HFF-Myc (cell line): ENCODE measurements around the gene FIGN.

Experiments used
- DNase-seq: peaks from one replicate; pipeline ENCODE4 v3.0.0-alpha.2; 2011; ENCODE audit warnings: low read depth; ENCODE audit errors: extremely low read depth
- H3K4me3 ChIP-seq: replicated peaks from 2 replicates; pipeline ENCODE4 v1.5.1; 2011; ENCODE audit warnings: low read depth, mild to moderate bottlenecking, control low read depth, low read length
- TF ChIP-seq, protein P1 (sequence below): IDR thresholded peaks from 2 replicates; pipeline ENCODE4 v1.5.1; 2012; ENCODE audit warnings: mild to moderate bottlenecking, low read depth, low read length, control low read depth; ENCODE audit errors: missing control alignments

The FIGN gene

DNA sequence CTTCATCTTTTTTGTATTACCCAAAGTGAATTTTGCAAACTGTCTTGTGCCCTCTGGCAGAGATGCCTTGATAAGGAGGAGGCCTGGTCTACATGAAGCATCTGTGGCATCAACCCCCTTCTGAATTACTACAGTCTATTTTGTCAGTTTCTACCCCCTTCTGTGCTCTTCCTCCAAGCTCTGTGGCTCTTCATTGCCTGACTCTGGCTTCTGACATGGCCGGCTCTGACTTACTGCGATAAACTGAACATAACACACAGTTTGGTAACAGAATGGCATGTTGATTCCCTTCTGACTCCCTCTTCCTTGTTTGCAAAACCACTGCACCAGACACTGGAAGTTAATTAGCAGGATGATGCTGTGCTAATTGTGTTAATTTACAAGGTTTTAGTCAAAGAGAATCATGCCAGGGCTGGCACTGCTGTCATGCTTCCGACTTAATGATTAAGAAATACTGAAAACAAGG is 122.5 kb downstream of the FIGN start:
- DNase-seq = no peak
- TF ChIP-seq, protein P1, sequence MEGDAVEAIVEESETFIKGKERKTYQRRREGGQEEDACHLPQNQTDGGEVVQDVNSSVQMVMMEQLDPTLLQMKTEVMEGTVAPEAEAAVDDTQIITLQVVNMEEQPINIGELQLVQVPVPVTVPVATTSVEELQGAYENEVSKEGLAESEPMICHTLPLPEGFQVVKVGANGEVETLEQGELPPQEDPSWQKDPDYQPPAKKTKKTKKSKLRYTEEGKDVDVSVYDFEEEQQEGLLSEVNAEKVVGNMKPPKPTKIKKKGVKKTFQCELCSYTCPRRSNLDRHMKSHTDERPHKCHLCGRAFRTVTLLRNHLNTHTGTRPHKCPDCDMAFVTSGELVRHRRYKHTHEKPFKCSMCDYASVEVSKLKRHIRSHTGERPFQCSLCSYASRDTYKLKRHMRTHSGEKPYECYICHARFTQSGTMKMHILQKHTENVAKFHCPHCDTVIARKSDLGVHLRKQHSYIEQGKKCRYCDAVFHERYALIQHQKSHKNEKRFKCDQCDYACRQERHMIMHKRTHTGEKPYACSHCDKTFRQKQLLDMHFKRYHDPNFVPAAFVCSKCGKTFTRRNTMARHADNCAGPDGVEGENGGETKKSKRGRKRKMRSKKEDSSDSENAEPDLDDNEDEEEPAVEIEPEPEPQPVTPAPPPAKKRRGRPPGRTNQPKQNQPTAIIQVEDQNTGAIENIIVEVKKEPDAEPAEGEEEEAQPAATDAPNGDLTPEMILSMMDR = no peak
- no peak overlapping the region for H3K4me3 ChIP-seq

- DNase-seq = no peak
- H3K4me3 ChIP-seq = no peak overlapping the region
- TF ChIP-seq, protein P1 = no peak
These were observed 123.5 kb downstream of the FIGN start for GRCh38 chr2:163612332-163612731.

GRCh38 chr2:163611557-163611906 is 124.3 kb downstream of the FIGN start:
- TF ChIP-seq, protein P1 = no peak
- H3K4me3 ChIP-seq = no peak overlapping the region
- DNase-seq = no peak

GRCh38 chr2:163610817-163611556 is 124.8 kb downstream of the FIGN start:
- TF ChIP-seq, protein P1 = peak; percentile 19
- DNase-seq = no peak
- no peak overlapping the region for H3K4me3 ChIP-seq

- TF ChIP-seq, protein P1 = no peak
- no peak for DNase-seq
- H3K4me3 ChIP-seq = no peak overlapping the region
These were observed 128.2 kb downstream of the FIGN start for GRCh38 chr2:163607630-163608029.

DNA sequence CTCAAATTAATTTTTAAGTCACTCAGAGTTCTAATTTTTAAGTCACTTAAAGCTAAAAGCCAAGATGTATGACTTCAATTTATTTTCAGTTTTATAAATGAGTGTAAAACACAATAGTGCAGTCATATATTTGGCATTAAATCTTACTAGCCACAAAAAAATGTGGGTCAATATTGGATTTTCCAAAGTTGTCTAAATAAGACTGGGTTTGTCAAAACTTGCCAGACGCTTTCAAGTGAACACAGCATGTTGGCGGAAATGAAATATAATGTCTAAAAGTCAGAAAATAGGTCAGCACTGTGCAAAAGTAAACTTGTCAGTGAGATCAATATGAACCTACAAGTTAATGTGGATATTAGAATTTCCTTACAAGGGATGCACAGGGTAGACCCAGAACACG is 128.9 kb downstream of the FIGN start:
- TF ChIP-seq, protein P1 = no peak
- no peak overlapping the region for H3K4me3 ChIP-seq
- no peak for DNase-seq

DNA sequence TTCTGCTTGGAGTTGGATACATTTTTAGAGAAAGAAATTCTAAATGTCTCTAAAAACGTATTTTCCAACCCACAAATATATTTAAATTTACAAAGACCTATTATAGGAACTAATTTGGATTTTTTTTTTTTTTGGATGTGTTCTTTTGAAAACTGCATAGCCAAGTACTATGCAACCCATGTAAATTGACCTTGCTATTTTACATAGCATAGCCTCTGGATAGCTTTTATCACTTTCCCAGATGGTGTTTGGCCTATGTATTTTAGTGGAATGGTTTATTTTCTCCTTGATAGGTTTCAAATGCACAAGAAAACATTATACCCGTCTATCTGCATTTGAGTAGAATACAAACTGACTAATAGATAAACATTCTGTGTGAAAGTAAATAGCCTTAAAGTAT is 130.0 kb downstream of the FIGN start:
- TF ChIP-seq, protein P1 = no peak
- DNase-seq = no peak
- H3K4me3 ChIP-seq = no peak overlapping the region
